ENCODE measurements around the gene HMCN1. TPM values are rescaled to one million over a fixed set of nuclear protein-coding genes. Genes with fewer than 3 reads are reported as not detected.

HMCN1 gene
- total and polyA plus RNA-seq, 4 donors = 1.5 to 6.8 (median 3.5) TPM

- no peaks in the 10 kb centered on the region for H3K9me3 ChIP-seq (ENCODE audit: control insufficient read depth in 4 of 4, low read length in 3 of 4)
- TF ChIP-seq TAF1 (conservative IDR thresholded peaks at IDR 0.05) (no peak), NR2F2 (IDR thresholded peaks at IDR 0.05) (no peak), JUND (IDR thresholded peaks at IDR 0.05) (no peak), FOXA2 (IDR thresholded peaks at IDR 0.05) (no peak), YY1 (IDR thresholded peaks at IDR 0.05) (no peak), SP1 (IDR thresholded peaks at IDR 0.05) (no peak)
- H3K27ac ChIP-seq (ENCODE audit: low read depth in 1 of 2, low read length in 2 of 2) = no peak overlapping the region
- no peak overlapping the region for H3K4me3 ChIP-seq (ENCODE audit: low read depth in 1 of 3, low read length in 3 of 3)
- DNase-seq (ENCODE audit: low spot score) = no peak
- peaks cover 0 to 2% (median 0%) of the 10 kb centered on the region in 4 donors for H3K36me3 ChIP-seq (ENCODE audit: control insufficient read depth in 4 of 4, insufficient read depth in 3 of 4, low read depth in 1 of 4, low read length in 3 of 4)
- no peaks in the 10 kb centered on the region for H3K27me3 ChIP-seq (ENCODE audit: control insufficient read depth in 4 of 4, insufficient read depth in 4 of 4, low read length in 3 of 4)
- H3K9ac ChIP-seq (ENCODE audit: low read depth in 1 of 2, low read length in 2 of 2) = no peak overlapping the region
- no peaks in the 10 kb centered on the region for H3K4me1 ChIP-seq (ENCODE audit: control insufficient read depth in 4 of 4, insufficient read depth in 4 of 4, low read length in 3 of 4)
- 65% methylated on average over 4 of the region's 4 CpGs for WGBS
Measured at GRCh38 chr1:186175588-186175987, 441.4 kb downstream of the HMCN1 start.

GRCh38 chr1:186178426-186179043 is 444.3 kb downstream of the HMCN1 start:
- Histone ChIP-seq H3K9me3 (ENCODE audit: control insufficient read depth in 4 of 4, low read length in 3 of 4) (no peaks in the 10 kb centered on the region), H3K4me3 (ENCODE audit: low read depth in 1 of 3, low read length in 3 of 3) (no peak overlapping the region), H3K4me1 (ENCODE audit: control insufficient read depth in 4 of 4, insufficient read depth in 4 of 4, low read length in 3 of 4) (no peaks in the 10 kb centered on the region), H3K27me3 (ENCODE audit: control insufficient read depth in 4 of 4, insufficient read depth in 4 of 4, low read length in 3 of 4) (no peaks in the 10 kb centered on the region), H3K9ac (ENCODE audit: low read depth in 1 of 2, low read length in 2 of 2) (no peak overlapping the region), H3K36me3 (ENCODE audit: control insufficient read depth in 4 of 4, insufficient read depth in 3 of 4, low read depth in 1 of 4, low read length in 3 of 4) (no peaks in the 10 kb centered on the region), H3K27ac (ENCODE audit: low read depth in 1 of 2, low read length in 2 of 2) (no peak overlapping the region)
- TF ChIP-seq ATF3 (IDR thresholded peaks at IDR 0.05) = no peak
- no peak for TF ChIP-seq RAD21 (IDR thresholded peaks at IDR 0.05)
- TF ChIP-seq FOXA2 (IDR thresholded peaks at IDR 0.05) = no peak
- TF ChIP-seq JUND (IDR thresholded peaks at IDR 0.05) = no peak
- TF ChIP-seq HNF4G (IDR thresholded peaks at IDR 0.05) = no peak
- no peak for TF ChIP-seq HNF4A (conservative IDR thresholded peaks at IDR 0.05)
- no peak for TF ChIP-seq REST (IDR thresholded peaks at IDR 0.05)
- no peak for TF ChIP-seq GABPA (IDR thresholded peaks at IDR 0.05 in 1 of 2, conservative IDR thresholded peaks at IDR 0.05 in 1 of 2)
- DNase-seq (ENCODE audit: low spot score) = no peak
- 85% methylated on average over 5 of the region's 5 CpGs for WGBS

- Histone ChIP-seq H3K27me3 (ENCODE audit: control insufficient read depth in 4 of 4, insufficient read depth in 4 of 4, low read length in 3 of 4) (no peaks in the 10 kb centered on the region), H3K9ac (ENCODE audit: low read depth in 1 of 2, low read length in 2 of 2) (no peak overlapping the region), H3K36me3 (ENCODE audit: control insufficient read depth in 4 of 4, insufficient read depth in 3 of 4, low read depth in 1 of 4, low read length in 3 of 4) (no peaks in the 10 kb centered on the region), H3K4me1 (ENCODE audit: control insufficient read depth in 4 of 4, insufficient read depth in 4 of 4, low read length in 3 of 4) (no peaks in the 10 kb centered on the region), H3K9me3 (ENCODE audit: control insufficient read depth in 4 of 4, low read length in 3 of 4) (no peaks in the 10 kb centered on the region), H3K4me3 (ENCODE audit: low read depth in 1 of 3, low read length in 3 of 3) (no peak overlapping the region), H3K27ac (ENCODE audit: low read depth in 1 of 2, low read length in 2 of 2) (no peak overlapping the region)
- no peak for TF ChIP-seq CTCF (IDR thresholded peaks at IDR 0.05; ENCODE audit: low read depth, low read length, missing input control)
- 63% methylated on average over 3 of the region's 3 CpGs for WGBS
- DNase-seq (ENCODE audit: low spot score) = no peak
Measured at GRCh38 chr1:186179231-186179630, 445.0 kb downstream of the HMCN1 start.

Data from liver (tissue), 9 donors.